ENCODE results near the gene ABCF2.

DNA sequence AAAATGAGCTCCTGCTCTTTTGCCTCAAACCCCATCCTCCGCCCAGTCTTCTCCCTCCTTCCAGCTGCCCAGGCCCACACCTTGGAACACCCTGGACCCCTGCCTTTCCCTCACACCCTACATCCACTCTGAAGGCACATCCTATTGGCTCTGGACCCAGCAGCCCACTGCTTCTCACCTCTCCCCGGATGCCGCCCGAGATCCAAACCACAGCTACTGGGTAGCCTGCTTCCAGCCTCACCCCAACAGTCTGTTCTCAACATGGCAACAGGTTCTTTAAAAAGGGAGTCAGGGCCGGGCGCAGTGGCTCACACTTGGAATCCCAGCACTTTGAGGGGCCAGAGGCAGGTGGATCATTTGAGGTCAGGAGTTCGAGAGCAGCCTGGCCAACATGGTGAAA lies 31.0 kb upstream of the ABCF2 start:
- no peak for TF ChIP-seq CTCF (IDR thresholded peaks at IDR 0.05; ENCODE audit: low read length)
- no peak for TF ChIP-seq EZH2 (IDR thresholded peaks at IDR 0.05; ENCODE audit: borderline replicate concordance, low read length)
